NCI-H345 treated with DMSO at 0.1 percent for 48 hours (cell line): ENCODE results near the gene LBX1.

Experiments
- DNase-seq: peaks from one replicate; lab custom pipeline; 2025; ENCODE audit not compliant: unreplicated experiment; lab: John Stamatoyannopoulos, UW

The LBX1 gene

GRCh38 chr10:101226491-101227428 lies 2.5 kb downstream of the LBX1 start:
- no peak for DNase-seq

GRCh38 chr10:101225846-101226421 lies 3.3 kb downstream of the LBX1 start:
- no peak for DNase-seq

- DNase-seq: no peak
These were observed 4.1 kb downstream of the LBX1 start for GRCh38 chr10:101224910-101225823.

- DNase-seq: no peak
These were observed 5.0 kb downstream of the LBX1 start for GRCh38 chr10:101224060-101224909.

- DNase-seq: no peak
These were observed 5.8 kb downstream of the LBX1 start for GRCh38 chr10:101223274-101224059.

GRCh38 chr10:101222683-101223273 lies 6.5 kb downstream of the LBX1 start:
- DNase-seq: no peak

- no peak for DNase-seq
These were observed 7.2 kb downstream of the LBX1 start for GRCh38 chr10:101221963-101222531.

GRCh38 chr10:101221549-101221948 lies 7.7 kb downstream of the LBX1 start:
- no peak for DNase-seq

GRCh38 chr10:101219946-101220451 lies 9.3 kb downstream of the LBX1 start:
- DNase-seq: no peak

GRCh38 chr10:101219139-101219945 lies 9.9 kb downstream of the LBX1 start:
- DNase-seq: no peak

- DNase-seq: no peak
These were observed 10.7 kb downstream of the LBX1 start for GRCh38 chr10:101218351-101219138.

- no peak for DNase-seq
These were observed 11.6 kb downstream of the LBX1 start for GRCh38 chr10:101217450-101218281.

GRCh38 chr10:101217044-101217425 lies 12.2 kb downstream of the LBX1 start:
- DNase-seq: no peak

- no peak for DNase-seq
These were observed 12.8 kb downstream of the LBX1 start for GRCh38 chr10:101216207-101217043.

GRCh38 chr10:101215397-101216206 lies 13.7 kb downstream of the LBX1 start:
- no peak for DNase-seq
